ENCODE data around the gene PANX3.
"Not testable (repeated sequence)": the region's sequence is repeated elsewhere in the genome, so short reads cannot be mapped to it uniquely, and the experiment has no call there.

PANX3 gene

GRCh38 chr11:124611064-124611463 lies at the start of gene PANX3:
Gene PANX3, plus strand, starts transcription at chr11:124611428. Its CDS starts 129 bp downstream, at chr11:124611557.
- no peak for DNase-seq (ENCODE audit: low read depth)

GRCh38 chr11:124569697-124570096 lies 41.5 kb upstream of the PANX3 start, which contains the start of gene OR8A1:
Gene OR8A1, plus strand, starts transcription at chr11:124569997. Its CDS starts 123 bp downstream, at chr11:124570120.
- DNase-seq (ENCODE audit: low read depth), result no peak

- no peak for DNase-seq (ENCODE audit: low read depth)
These were observed 41.1 kb upstream of the PANX3 start for GRCh38 chr11:124570160-124570559.

GRCh38 chr11:124577716-124578427 lies 33.4 kb upstream of the PANX3 start:
- no peak for DNase-seq (ENCODE audit: low read depth)

- DNase-seq (ENCODE audit: low read depth), result no peak
These were observed 32.5 kb upstream of the PANX3 start for GRCh38 chr11:124578761-124579160.

GRCh38 chr11:124581817-124582216 lies 29.4 kb upstream of the PANX3 start:
- DNase-seq (ENCODE audit: low read depth), result no peak

- no peak for DNase-seq (ENCODE audit: low read depth)
These were observed 28.7 kb upstream of the PANX3 start for GRCh38 chr11:124582565-124582964.

GRCh38 chr11:124583781-124584180 lies 27.4 kb upstream of the PANX3 start:
- no peak for DNase-seq (ENCODE audit: low read depth)

GRCh38 chr11:124584681-124585372 lies 26.4 kb upstream of the PANX3 start:
- no peak for DNase-seq (ENCODE audit: low read depth)

GRCh38 chr11:124586238-124586860 lies 24.9 kb upstream of the PANX3 start:
- DNase-seq (ENCODE audit: low read depth), result peak; percentile 27

GRCh38 chr11:124591430-124591829 lies 19.8 kb upstream of the PANX3 start:
- DNase-seq (ENCODE audit: low read depth), result no peak

GRCh38 chr11:124592627-124593026 lies 18.6 kb upstream of the PANX3 start:
- no peak for DNase-seq (ENCODE audit: low read depth)

- DNase-seq (ENCODE audit: low read depth), result no peak
These were observed 15.9 kb upstream of the PANX3 start for GRCh38 chr11:124595302-124595701.

GRCh38 chr11:124597626-124598025 lies 13.6 kb upstream of the PANX3 start:
- no peak for DNase-seq (ENCODE audit: low read depth)

GRCh38 chr11:124600621-124601320 lies 10.5 kb upstream of the PANX3 start:
- no peak for DNase-seq (ENCODE audit: low read depth)

GRCh38 chr11:124602193-124602592 lies 9.0 kb upstream of the PANX3 start:
- DNase-seq (ENCODE audit: low read depth), result no peak

GRCh38 chr11:124602723-124603122 lies 8.5 kb upstream of the PANX3 start:
- DNase-seq (ENCODE audit: low read depth), result not testable (repeated sequence)

GRCh38 chr11:124605719-124606118 lies 5.5 kb upstream of the PANX3 start:
- no peak for DNase-seq (ENCODE audit: low read depth)

GRCh38 chr11:124608147-124608546 lies 3.1 kb upstream of the PANX3 start:
- no peak for DNase-seq (ENCODE audit: low read depth)

GRCh38 chr11:124610295-124610694 lies 933 bp upstream of the PANX3 start:
- DNase-seq (ENCODE audit: low read depth), result no peak

GRCh38 chr11:124612045-124612444 lies 817 bp downstream of the PANX3 start:
- no peak for DNase-seq (ENCODE audit: low read depth)

GRCh38 chr11:124612567-124613246 lies 1.5 kb downstream of the PANX3 start:
- no peak for DNase-seq (ENCODE audit: low read depth)

All from non-pigmented ciliary epithelial cell (primary cell).